PC-9 (cell line): Measurements from ENCODE around the gene UBXN10. TPM values are rescaled to one million over a fixed set of nuclear protein-coding genes. Genes with fewer than 3 reads are reported as not detected.
A peak's percentile ranks its signal among the peaks of the same experiment; 100 is the strongest.

Experiments
- BruUV-seq: library from RNA; stranded (reverse); fragments of 400-500 nt; replicated peaks from 2 replicates; lab custom pipeline; 2021; lab: Mats Ljungman, UMichigan
- CTCF ChIA-PET: fragments of 300-600 bp; sonication (Branson Sonifier 250); formaldehyde crosslinking; loops from one replicate; lab custom pipeline; 2022; ENCODE audit warnings: antibody characterized with exemption; lab: Charles Lee
- POLR2A ChIA-PET: fragments of 300-600 bp; sonication (Branson Sonifier 250); formaldehyde crosslinking; loops from one replicate; lab custom pipeline; 2022; ENCODE audit warnings: antibody characterized with exemption; ENCODE audit not compliant: unreplicated experiment; lab: Charles Lee
- DNase-seq, 2 experiments: peaks; one replicate each; pipeline versions ENCODE4 v3.0.0 to v3.0.0-alpha.2; 2015 to 2022; ENCODE audit warnings: mixed read lengths in 1 of 2
- H2AFZ ChIP-seq: fragments of 200-600 bp; sonication (generic); 2 replicates; pipeline ENCODE4 v1.8.1; 2017; ENCODE audit warnings: antibody characterized with exemption
- H3F3A ChIP-seq: fragments of 200-600 bp; sonication (generic); 2 replicates; pipeline ENCODE4 v1.8.1; 2017; ENCODE audit warnings: antibody characterized with exemption, mild to moderate bottlenecking, low read depth; ENCODE audit not compliant: insufficient read depth
- H3K27ac ChIP-seq: fragments of 200-600 bp; sonication (generic); 2 replicates; pipeline ENCODE4 v1.6.1; 2016; ENCODE audit warnings: mixed run types
- H3K27me3 ChIP-seq: fragments of 200-600 bp; sonication (generic); 2 replicates; pipeline ENCODE4 v1.6.1; 2016; ENCODE audit warnings: low read depth, mixed run types; ENCODE audit not compliant: insufficient read depth
- H3K36me3 ChIP-seq: fragments of 200-600 bp; sonication (generic); 2 replicates; pipeline ENCODE4 v1.6.1; 2016; ENCODE audit warnings: low read depth, mixed run types
- H3K4me1 ChIP-seq: fragments of 200-600 bp; sonication (generic); replicated peaks from 2 replicates; pipeline ENCODE4 v1.6.1; 2016; ENCODE audit warnings: mixed run types; ENCODE audit not compliant: insufficient read depth
- H3K4me2 ChIP-seq: fragments of 200-600 bp; sonication (generic); 2 replicates; pipeline ENCODE4 v1.6.1; 2017; ENCODE audit warnings: mixed run types
- H3K4me3 ChIP-seq: fragments of 200-600 bp; sonication (generic); 2 replicates; pipeline ENCODE4 v1.6.1; 2016; ENCODE audit warnings: mixed run types
- H3K79me2 ChIP-seq: fragments of 200-600 bp; sonication (generic); 2 replicates; pipeline ENCODE4 v1.6.1; 2017; ENCODE audit warnings: low read depth, mixed run types
- H3K9me2 ChIP-seq: fragments of 200-600 bp; sonication (generic); 2 replicates; pipeline ENCODE4 v1.8.1; 2017; ENCODE audit warnings: mild to moderate bottlenecking; ENCODE audit not compliant: insufficient read depth
- H3K9me3 ChIP-seq: fragments of 200-600 bp; sonication (generic); 2 replicates; pipeline ENCODE4 v1.8.1; 2016; ENCODE audit warnings: low read depth; ENCODE audit not compliant: insufficient read depth
- H4K20me1 ChIP-seq: fragments of 200-600 bp; sonication (generic); 2 replicates; pipeline ENCODE4 v1.8.1; 2017; ENCODE audit not compliant: insufficient read depth
- EZH2 ChIP-seq: fragments of 200-600 bp; sonication (generic); IDR thresholded peaks from 2 replicates; pipeline ENCODE4 v1.8.0; 2017; ENCODE audit warnings: antibody characterized with exemption, low read depth
- intact Hi-C: fragments of 100-400 bp; cut with micrococcal nuclease; formaldehyde crosslinking; loops from one replicate; pipeline ENCODE4 v1.10.0; 2022; ENCODE audit not compliant: unreplicated experiment
- total RNA-seq: library from RNA; stranded (reverse); gene quantifications from 2 replicates; pipeline ENCODE4 v1.2.3, GENCODE V29; 2021
- TF ChIP-seq, protein P1 (sequence below): fragments of 200-600 bp; sonication (generic); conservative IDR thresholded peaks from 2 replicates; pipeline ENCODE4 v1.6.1; 2017; ENCODE audit warnings: mixed run types, antibody characterized with exemption, mild to moderate bottlenecking, moderate library complexity

Gene UBXN10
- total RNA-seq, 1 experiment from 2014 or later, result 11.9 TPM

DNA sequence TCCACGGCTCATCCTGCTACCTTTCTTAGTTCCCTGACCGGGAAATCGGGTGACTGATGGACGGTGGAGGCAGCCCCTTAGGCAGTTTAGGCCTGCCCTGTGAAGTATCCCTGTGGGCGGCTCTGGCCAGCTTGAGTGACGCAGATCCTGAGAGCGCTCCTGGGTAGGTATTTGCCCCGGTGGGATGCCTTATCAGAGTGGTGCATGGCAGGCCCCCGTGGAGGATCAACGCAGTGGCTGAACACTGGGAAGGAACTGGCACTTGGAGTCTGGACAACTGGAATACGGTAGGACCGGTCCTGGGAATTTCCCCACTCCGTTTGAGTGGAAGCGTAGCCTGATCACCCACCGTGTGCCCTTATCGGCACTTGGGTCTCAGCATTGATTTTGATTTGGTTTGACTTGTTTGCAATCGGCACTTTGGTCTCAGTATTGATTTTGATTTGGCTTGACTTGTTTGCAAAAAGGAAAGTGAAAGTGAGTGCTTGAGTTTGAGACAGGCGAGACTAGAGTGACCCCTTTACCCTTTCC is 31.5 kb upstream of the UBXN10 start:
- Histone ChIP-seq H3K4me3 (peak overlapping the region; percentile 93), H3K27me3 (no peaks in the 10 kb centered on the region), H3K9me2 (no peaks in the 10 kb centered on the region), H3K4me1 (peaks cover 40% of the 10 kb centered on the region), H3K9me3 (no peaks in the 10 kb centered on the region), H3K36me3 (peaks cover 22% of the 10 kb centered on the region), H2AFZ (peak overlapping the region; percentile 86), H3K4me2 (peak overlapping the region; percentile 92), H3F3A (peaks cover 12% of the 10 kb centered on the region), H4K20me1 (no peaks in the 10 kb centered on the region), H3K79me2 (peaks cover 54% of the 10 kb centered on the region), H3K27ac (peak overlapping the region; percentile 91)
- CTCF ChIA-PET, result interaction anchor here (0.6 to 1.5 kb wide), 2 partner anchors 8 to 340 kb away, joined by 3 to 5 read pairs; no protein-coding TSS in a partner anchor
- TSS peak; percentile 74 for BruUV-seq
- POLR2A ChIA-PET, result interaction anchor here (0.6 kb wide), 1 partner anchor 694 kb away, joined by 4 read pairs; no protein-coding TSS in a partner anchor
- DNase-seq, result peak; percentile 43 to 59
- intact Hi-C loops, result loop anchor here (1.0 to 10.0 kb wide), 4 partner anchors 57 to 492 kb away; partner anchors contain the start of gene HTR6
- TF ChIP-seq EZH2, result no peak

DNA sequence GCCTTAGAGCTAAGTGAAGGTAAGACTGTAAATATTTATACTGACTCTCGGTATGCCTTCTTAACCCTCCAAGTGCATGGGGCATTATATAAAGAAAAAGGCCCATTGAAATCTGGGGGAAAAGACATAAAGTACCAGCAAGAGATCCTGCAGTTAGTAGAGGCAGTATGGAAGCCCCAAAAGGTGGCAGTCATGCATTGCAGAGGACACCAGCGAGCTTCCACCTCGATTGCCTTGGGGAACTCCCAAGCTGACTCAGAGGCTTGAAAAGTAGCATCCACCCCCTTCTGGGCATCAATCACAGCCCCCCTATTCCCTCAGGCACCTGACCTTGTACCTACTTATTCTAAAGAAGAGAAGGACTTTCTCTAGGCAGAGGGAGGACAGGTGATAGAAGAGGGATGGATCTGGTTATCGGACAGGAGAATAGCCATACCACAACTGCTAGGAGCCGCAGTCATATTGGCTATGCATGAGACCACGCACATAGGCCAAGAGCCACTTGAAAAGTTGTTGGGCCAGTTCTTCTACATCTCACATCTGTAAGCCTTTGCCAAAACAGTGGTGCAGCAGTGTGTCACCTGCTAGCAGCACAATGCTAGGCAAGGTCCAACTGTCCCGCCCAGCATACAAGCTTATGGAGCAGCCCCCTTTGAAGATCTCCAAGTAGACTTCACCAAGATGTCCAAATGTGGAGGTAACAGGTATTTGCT is 27.4 kb upstream of the UBXN10 start:
- intact Hi-C loops, result loop anchor here (10.0 kb wide), 1 partner anchor 394 kb away; no protein-coding TSS in a partner anchor
- Histone ChIP-seq H3F3A (peaks cover 13% of the 10 kb centered on the region; the same call in 1 of the 2 replicates), H3K9me3 (peaks cover 3% of the 10 kb centered on the region), H3K79me2 (peaks cover 65% of the 10 kb centered on the region), H3K4me1 (peaks cover 25% of the 10 kb centered on the region), H3K4me2 (peak overlapping the region; percentile 92), H4K20me1 (no peaks in the 10 kb centered on the region), H2AFZ (no peak overlapping the region), H3K4me3 (peak overlapping the region; percentile 8; the same call in 1 of the 2 replicates), H3K9me2 (no peaks in the 10 kb centered on the region), H3K27me3 (no peaks in the 10 kb centered on the region), H3K27ac (no peak overlapping the region), H3K36me3 (peaks cover 35% of the 10 kb centered on the region)
- POLR2A ChIA-PET, result no interaction called here
- DNase-seq, result no peak
- no TSS peak for BruUV-seq
- CTCF ChIA-PET, result no interaction called here
- TF ChIP-seq, protein P1, sequence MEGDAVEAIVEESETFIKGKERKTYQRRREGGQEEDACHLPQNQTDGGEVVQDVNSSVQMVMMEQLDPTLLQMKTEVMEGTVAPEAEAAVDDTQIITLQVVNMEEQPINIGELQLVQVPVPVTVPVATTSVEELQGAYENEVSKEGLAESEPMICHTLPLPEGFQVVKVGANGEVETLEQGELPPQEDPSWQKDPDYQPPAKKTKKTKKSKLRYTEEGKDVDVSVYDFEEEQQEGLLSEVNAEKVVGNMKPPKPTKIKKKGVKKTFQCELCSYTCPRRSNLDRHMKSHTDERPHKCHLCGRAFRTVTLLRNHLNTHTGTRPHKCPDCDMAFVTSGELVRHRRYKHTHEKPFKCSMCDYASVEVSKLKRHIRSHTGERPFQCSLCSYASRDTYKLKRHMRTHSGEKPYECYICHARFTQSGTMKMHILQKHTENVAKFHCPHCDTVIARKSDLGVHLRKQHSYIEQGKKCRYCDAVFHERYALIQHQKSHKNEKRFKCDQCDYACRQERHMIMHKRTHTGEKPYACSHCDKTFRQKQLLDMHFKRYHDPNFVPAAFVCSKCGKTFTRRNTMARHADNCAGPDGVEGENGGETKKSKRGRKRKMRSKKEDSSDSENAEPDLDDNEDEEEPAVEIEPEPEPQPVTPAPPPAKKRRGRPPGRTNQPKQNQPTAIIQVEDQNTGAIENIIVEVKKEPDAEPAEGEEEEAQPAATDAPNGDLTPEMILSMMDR, result no peak; the same call in 1 of the 2 replicates
- no peak for TF ChIP-seq EZH2

DNA sequence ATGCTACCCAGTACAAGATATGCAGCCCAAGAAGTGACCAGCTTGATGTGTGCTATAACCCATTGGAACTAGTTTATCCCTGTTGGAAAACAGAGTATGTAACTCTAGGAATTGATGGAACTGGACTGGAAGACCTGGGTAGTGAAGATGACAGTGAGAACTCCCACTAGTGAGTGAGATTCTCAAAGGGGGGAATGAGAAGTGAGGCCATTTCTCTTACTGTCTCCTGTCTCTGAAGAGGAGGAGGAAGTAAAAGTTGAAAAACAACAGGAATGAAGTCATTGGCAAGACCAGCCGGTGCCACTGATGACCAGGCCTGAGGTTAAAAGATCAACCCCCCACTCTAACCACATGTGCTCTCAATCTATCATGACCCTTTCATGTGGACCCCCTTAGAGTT is 25.9 kb upstream of the UBXN10 start:
- no peaks in the 10 kb centered on the region for H3K9me2 ChIP-seq
- TF ChIP-seq, protein P1, result no peak
- no peak for TF ChIP-seq EZH2
- peaks cover 35% of the 10 kb centered on the region for H3K36me3 ChIP-seq
- H3K27me3 ChIP-seq, result no peaks in the 10 kb centered on the region
- H3K27ac ChIP-seq, result no peak overlapping the region
- no peak overlapping the region for H2AFZ ChIP-seq
- H4K20me1 ChIP-seq, result no peaks in the 10 kb centered on the region
- H3K4me3 ChIP-seq, result no peak overlapping the region
- DNase-seq, result no peak
- no TSS peak for BruUV-seq
- peaks cover 54% of the 10 kb centered on the region for H3K79me2 ChIP-seq
- H3K4me1 ChIP-seq, result peaks cover 25% of the 10 kb centered on the region
- intact Hi-C loops, result no loop called here
- CTCF ChIA-PET, result no interaction called here
- POLR2A ChIA-PET, result no interaction called here
- H3K4me2 ChIP-seq, result no peak overlapping the region
- peaks cover 3% of the 10 kb centered on the region for H3K9me3 ChIP-seq
- peaks cover 18% of the 10 kb centered on the region; the same call in 1 of the 2 replicates for H3F3A ChIP-seq
